ENCODE data around the gene SNTA1. TPM values are rescaled to one million over a fixed set of nuclear protein-coding genes. Genes with fewer than 3 reads are reported as not detected.

SNTA1 gene
- total RNA-seq, result 14.4 TPM

GRCh38 chr20:33443512-33444239 is at the start of gene SNTA1:
SNTA1 (minus strand) TSS chr20:33443763; CDS start chr20:33443620, 143 bp downstream.

GRCh38 chr20:33490023-33490933 is 46.7 kb upstream of the SNTA1 start, which contains the start of gene CBFA2T2:
CBFA2T2 (plus strand) TSS chr20:33490096; CDS start chr20:33490268, 172 bp downstream.

GRCh38 chr20:33401184-33401920 is 42.2 kb downstream of the SNTA1 start, which contains the start of gene CDK5RAP1:
CDK5RAP1 (minus strand) TSS chr20:33401519; CDS start chr20:33397064, 4,455 bp downstream.

Other genes starting within 250 kb of the SNTA1 start
- gene BPIFA3, start 226.4 kb downstream of the SNTA1 start, total RNA-seq, result not detected
- gene BPIFA1, start 207.8 kb downstream of the SNTA1 start, total RNA-seq, result not detected
- not detected for gene BPIFB1, start 160.5 kb downstream of the SNTA1 start, total RNA-seq
- gene CDK5RAP1, start 42.2 kb downstream of the SNTA1 start, total RNA-seq, result 39.8 TPM
- gene CBFA2T2, start 46.3 kb upstream of the SNTA1 start, total RNA-seq, result 34.4 TPM
- gene C20orf144, start 218.6 kb upstream of the SNTA1 start, total RNA-seq, result 0.31 TPM
- gene ACTL10, start 223.2 kb upstream of the SNTA1 start, total RNA-seq, result 1.6 TPM
- 32.2 TPM for gene NECAB3, start 230.7 kb upstream of the SNTA1 start, total RNA-seq
- 3.4 TPM for gene E2F1, start 242.6 kb upstream of the SNTA1 start, total RNA-seq

Measured in parietal lobe (tissue), 1 donor.